HG03095 (cell line): ENCODE results near the gene CHMP1B.
A peak's percentile ranks its signal among the peaks of the same experiment; 100 is the strongest.
"Not testable (repeated sequence)": the region's sequence is repeated elsewhere in the genome, so short reads cannot be mapped to it uniquely, and the experiment has no call there.

Experiments used
- ATAC-seq: cut with Tn5 transposase; IDR thresholded peaks from one replicate; pipeline ENCODE4 v1.9.1; 2021; ENCODE audit warnings: moderate library complexity; ENCODE audit not compliant: unreplicated experiment

Gene CHMP1B

DNA sequence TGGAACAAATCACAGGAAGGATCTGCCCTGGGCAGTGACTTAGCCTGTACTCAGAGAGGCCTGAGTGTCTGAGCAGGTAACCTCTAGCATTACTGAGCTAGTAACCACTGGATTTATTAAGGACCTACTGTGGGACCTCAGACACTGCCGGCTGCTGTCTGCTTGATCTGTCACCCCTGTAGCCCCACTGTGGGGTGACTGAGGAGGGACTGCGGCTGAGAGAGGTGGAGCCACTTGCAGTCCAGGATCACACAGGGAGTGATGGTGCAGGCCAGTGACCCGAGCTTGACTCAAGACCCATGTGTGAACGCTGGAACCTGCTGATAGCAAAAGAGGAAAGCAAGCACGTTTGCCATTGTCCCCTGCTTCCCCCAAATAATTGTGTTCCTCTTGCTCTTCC is 15.6 kb downstream of the CHMP1B start:
- ATAC-seq = no peak

DNA sequence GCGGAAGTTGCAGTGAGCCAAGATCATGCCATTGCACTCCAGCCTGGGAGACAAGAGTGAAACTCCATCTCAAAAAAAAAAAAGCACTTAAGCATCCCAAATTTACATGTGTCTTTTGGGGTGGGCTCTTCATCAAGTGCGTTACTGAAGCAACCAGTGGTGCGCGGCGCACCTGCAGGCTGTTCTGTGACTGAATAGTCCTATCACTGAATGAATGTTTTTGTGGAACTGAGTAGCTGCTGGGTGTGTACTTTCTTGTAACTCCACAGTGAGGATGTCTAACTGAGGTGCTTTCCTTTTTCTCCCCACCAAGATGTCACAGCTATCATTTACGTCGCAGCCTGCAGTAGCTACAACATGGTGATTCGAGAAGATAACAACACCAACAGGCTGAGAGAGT is 17.0 kb downstream of the CHMP1B start:
- no peak for ATAC-seq

- ATAC-seq = no peak
Measured at GRCh38 chr18:11871501-11871900, 20.3 kb downstream of the CHMP1B start.

DNA sequence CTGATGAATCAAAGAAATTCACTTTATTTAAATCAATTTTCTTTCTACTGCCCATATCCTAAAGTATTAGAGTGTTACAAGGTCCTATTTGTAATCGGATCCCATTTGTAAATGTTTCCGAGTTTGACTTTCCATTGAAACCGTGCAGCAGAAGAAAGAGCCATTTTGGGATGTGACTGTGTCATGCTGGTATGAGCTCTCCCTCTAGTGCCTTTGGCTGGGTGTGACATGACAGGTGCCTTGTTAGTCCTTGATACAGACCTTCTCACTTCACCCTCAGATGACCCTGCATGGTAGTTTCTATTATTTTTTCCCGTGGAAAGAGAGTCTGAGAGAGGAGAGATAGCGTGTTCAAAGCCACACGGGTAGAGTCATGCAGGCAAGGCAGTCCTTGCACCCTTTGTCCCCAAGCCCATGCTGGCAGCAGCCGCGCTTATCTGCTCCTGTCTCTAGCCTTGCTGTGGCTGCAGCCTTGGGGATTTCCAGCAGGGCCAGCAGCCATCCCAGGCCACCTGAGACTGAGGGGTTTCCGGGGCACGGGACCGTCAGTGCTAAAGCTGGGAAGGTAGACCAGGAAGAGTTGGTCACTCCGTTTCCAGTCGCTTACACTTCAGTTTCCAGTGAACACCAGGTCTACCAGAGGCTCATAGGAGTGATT is 21.4 kb downstream of the CHMP1B start:
- ATAC-seq = no peak

- no peak for ATAC-seq
Measured at GRCh38 chr18:11873670-11874340, 22.6 kb downstream of the CHMP1B start.

GRCh38 chr18:11874676-11875075 is 23.5 kb downstream of the CHMP1B start:
- ATAC-seq = no peak

DNA sequence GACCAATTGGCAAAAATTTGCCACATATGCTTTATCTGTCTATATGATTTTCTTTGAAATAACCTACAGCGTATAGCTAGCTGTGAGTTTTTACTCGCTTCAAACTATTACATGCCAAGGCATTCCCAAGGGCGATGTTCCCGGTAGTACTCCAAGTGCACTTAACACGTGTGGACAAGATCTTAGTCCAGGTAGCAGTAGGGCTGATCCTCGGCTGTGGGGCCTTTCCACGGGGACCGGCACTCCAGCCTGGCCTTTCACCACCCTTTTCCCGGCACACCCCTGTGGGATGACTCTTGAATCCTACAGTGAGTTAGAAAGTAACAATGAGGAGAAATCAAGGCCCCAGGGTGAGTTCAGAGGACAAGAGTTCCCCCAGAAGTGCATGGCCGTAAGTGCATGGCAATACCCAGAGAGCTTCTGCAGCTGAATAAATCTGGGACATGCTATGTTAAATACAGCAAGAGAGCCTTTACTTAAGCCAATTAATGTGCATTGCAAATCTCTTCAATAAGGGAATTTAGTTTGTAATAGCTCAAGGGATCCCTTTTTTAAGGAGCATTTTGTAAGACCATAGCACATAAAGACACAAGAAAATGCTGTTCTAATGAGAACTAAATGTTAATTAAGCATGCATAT is 26.4 kb downstream of the CHMP1B start:
- no peak for ATAC-seq

DNA sequence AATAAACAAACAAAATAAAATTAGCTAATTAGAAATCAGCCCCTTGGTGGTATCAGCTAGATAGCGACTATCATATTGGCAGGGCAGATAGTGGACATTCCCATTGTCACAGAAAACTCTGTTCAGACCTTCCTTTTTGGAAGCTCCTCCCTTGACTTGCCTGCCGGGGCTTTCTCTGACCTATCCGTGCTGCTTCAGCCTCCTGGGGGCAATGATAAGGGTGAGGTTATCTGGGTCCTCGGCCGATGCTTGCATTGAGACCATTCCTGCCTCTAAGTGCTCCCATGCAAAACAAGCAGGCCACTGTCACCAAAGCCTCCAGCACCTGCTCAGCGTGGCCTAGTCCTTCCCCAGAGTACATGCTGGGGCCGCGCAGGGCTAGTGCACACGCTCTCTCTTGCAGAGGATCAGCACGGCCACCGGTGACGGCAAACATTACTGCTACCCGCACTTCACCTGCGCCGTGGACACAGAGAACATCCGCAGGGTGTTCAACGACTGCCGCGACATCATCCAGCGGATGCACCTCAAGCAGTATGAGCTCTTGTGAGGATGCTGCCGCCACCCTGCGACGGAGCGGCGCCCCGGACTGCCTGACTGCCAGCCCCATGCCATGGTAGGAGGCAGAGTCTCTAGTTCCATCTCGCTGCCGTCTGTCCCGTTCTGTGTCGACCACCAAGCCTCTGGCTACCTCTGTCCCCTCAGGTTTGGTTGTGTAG is 29.5 kb downstream of the CHMP1B start:
- ATAC-seq = no peak

GRCh38 chr18:11882636-11883035 is 31.4 kb downstream of the CHMP1B start:
- ATAC-seq = no peak

DNA sequence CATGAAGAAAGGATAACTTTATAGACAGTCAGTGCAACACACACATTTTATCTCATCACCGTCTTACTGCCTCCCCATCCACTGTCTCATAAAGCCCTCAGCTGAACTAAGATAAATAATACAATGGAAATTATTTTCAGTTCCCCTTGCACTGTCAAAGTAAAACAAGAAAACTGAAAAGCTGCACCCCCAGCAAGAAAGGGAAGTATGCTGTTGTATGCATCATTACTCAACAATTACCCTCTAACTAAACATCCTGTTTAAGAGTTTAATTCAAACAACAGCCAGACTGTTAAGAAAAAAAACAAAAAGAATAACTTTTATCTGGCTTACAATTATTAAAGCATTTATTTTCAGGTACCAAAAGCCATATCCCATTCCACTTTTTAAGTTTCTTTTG is 31.9 kb downstream of the CHMP1B start:
- ATAC-seq = peak; percentile 80

- no peak for ATAC-seq
Measured at GRCh38 chr18:11884396-11885030, 33.3 kb downstream of the CHMP1B start.

DNA sequence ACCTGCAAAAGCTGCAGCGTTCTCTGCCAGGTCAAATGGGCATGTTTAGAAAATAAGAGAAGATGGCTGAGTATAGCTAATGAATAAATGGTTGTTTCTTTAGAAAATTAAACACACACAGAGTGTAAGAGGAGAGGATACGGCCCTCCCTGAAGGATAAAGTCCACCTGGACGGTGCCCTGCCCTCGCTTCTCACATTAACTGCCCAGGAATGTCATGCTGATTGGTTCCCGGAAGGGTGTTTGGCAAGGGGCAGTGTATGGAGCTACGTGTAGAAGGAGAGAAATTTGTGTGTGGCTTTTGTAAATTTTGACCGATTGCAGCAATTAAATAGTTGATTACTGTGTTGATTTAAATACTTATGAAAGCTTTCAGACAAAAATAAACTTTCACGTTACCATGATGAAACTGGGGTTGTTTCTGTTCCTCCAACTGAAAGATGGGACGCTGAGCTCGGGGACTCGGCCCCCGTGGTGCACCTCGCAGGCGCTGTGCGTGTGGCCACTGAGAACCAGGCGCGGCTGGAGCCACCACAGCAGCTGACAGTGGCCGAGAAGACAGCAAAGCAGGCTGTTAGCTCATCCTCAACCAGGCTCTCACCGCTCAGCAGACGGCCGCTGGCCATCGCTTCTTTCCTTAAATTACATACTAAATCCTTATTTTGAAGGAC is 34.2 kb downstream of the CHMP1B start:
- ATAC-seq = no peak

GRCh38 chr18:11886577-11887110 is 35.4 kb downstream of the CHMP1B start:
- ATAC-seq = no peak

DNA sequence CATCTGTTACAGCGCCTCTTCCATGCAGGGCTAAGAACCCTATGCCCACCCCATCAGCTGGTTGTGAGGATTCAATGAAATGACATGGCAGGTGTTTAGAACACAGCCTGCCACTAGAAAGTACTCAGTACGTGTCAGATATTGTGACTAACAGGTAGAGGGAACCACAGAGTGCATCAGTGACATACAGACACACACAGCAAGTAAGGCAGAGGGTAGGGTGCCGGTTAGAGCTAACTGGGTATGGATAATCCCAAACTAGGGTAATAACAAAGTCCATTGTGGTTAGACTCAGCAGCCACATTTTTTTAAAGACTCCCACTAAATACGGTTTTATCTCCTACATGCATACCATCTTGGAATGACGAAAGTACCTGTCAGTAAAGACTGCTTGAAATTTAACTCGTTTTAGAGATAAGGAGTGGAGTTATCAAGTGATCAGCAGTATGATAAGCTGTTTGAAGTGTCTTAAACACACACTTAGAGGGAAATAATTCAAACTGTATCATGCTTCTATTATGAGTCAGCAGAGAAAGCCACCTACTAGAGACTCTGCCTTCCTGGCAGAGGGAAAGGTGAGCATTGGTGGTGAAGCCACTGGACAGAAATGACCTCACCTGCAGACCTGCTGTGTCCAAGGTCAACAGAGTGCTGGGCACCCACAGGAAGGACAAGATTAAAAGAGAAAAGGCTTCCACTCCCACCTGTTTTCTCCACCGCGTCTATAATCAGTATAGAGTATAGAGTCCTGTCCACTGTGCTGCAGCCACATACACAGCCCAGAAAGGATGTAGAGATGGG is 36.3 kb downstream of the CHMP1B start:
- ATAC-seq = no peak

DNA sequence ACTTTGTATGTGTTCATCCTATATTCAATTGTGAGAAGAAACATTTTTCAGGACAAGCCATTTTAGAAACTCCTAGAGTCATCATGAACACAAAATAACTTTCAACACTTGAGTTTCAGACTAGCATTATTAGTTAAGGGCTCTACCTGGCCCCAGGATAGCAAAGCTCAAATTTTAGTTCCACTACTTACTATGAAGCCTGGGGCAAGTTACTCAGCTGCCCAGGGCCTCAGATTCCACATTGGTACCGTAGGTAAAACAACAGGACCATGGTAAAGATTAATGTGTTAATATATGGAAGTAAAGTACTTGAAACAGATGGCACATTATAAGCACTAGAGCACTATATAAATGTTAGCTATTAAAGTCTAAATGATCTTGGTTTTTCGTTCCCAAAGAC is 37.5 kb downstream of the CHMP1B start:
- ATAC-seq = no peak

DNA sequence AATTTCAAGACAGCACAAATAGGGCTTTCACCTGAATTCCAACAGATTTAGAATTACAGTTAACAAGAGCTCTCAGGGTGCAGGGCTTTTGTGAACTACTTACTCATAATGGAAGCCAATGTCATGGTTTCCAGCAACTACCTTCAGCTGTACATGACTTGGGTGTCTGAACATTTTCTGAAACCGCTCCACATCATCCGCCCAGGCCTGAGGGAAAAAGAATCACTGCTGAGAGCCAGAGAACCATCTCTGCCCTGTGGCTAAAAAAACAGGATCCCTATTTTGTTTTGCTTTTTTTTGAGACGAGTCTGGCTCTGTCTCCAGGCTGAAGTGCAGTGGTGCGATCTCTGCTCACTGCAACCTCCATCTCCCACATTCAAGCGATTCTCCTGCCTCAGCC is 38.1 kb downstream of the CHMP1B start:
- ATAC-seq = no peak

DNA sequence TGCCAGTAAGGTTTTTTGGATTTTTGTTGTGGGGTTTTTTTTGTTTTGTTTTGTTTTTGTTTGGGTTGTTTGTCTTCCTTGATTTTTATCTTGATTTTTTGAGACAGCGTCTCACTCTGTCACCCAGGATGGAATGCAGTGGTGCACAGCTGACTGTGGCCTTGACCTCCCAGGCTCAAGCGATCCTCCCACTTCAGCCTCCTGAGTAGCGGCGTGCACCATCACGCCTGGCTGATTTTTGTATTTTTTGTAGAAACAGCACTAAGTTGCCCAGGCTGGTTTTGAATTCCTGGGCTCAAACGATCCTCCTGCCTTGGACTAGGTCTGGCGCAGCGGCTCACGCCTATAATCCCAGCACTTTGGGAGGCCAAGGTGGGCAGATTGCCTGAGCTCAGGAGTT is 40.5 kb downstream of the CHMP1B start:
- no peak for ATAC-seq

DNA sequence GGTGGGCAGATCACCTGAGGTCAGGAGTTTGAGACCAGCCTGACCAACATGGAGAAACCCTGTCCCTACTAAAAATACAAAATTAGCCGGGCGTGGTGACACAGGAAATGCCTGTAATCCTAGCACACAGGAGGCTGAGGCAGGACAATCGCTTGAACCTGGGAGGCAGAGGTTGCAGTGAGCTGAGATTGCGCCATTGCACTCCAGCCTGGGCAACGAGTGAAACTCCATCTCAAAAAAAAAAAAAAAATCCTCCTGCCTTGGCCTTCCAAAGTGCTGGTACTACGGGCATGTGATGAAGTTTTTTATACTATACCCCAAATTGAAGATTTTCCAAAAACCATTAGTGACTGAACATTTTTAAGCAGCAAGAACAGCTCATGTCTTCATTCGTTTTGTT is 41.2 kb downstream of the CHMP1B start:
- not testable (repeated sequence) for ATAC-seq

- no peak for ATAC-seq
Measured at GRCh38 chr18:11897781-11898180, 46.6 kb downstream of the CHMP1B start.

DNA sequence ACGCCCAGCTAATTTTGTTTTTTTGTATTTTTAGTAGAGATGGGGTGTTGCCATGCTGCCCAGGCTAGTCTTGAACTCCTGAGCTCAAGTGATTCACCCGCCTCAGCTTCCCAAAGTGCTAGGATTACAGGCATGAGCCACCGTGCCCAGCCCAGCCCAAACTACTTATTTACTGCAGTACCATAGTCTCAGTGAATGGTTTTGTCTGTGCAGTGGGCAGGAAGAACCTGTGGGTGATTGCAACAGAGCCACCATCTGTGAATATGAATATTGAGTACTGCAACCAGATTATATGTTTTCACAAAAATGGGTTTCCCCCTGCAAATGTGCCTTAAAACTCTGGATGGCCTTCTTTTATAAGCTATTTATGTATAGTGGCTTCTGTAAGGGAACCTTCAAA is 47.9 kb downstream of the CHMP1B start:
- ATAC-seq = no peak
